IMR-90 (cell line): ENCODE measurements around the gene COL15A1. TPM values are rescaled to one million over a fixed set of nuclear protein-coding genes. Genes with fewer than 3 reads are reported as not detected.
"Not testable (repeated sequence)": the region's sequence is repeated elsewhere in the genome, so short reads cannot be mapped to it uniquely, and the experiment has no call there.

ENCODE experiments used
- ATAC-seq: fragments of 200-7000 bp; cut with Tn5 transposase; 2 replicates; pipeline ENCODE4 v1.9.1; 2020; ENCODE audit warnings: low read depth, mild to moderate bottlenecking, moderate library complexity
- BruUV-seq: library from RNA; stranded (reverse); fragments of 400-500 nt; replicated peaks from 2 replicates; lab custom pipeline; 2021; lab: Mats Ljungman, UMichigan
- CTCF ChIA-PET: fragments of 300-600 bp; formaldehyde crosslinking; extraction: SDS; loops from one replicate; lab custom pipeline; 2021; ENCODE audit warnings: antibody characterized with exemption; lab: Yijun Ruan, JAX
- POLR2A ChIA-PET: fragments of 300-600 bp; sonication (Branson Sonifier 250); formaldehyde crosslinking; loops from one replicate; lab custom pipeline; 2022; ENCODE audit warnings: antibody characterized with exemption; ENCODE audit not compliant: unreplicated experiment; lab: Charles Lee
- DNase-seq: peaks from one replicate; pipeline ENCODE4 v3.0.0; 2013
- H2AFZ ChIP-seq: replicated peaks from 2 replicates; pipeline ENCODE3; 2013; ENCODE audit warnings: low read length, mild to moderate bottlenecking; ENCODE audit not compliant: poor library complexity
- H2AK5ac ChIP-seq: 2 replicates; pipeline ENCODE4 v1.6.1; 2013; ENCODE audit warnings: low read depth, low read length, inconsistent platforms
- H2AK9ac ChIP-seq: replicated peaks from 2 replicates; pipeline ENCODE3; 2013; ENCODE audit warnings: mild to moderate bottlenecking, low read depth, low read length, moderate library complexity; ENCODE audit not compliant: poor library complexity
- H2BK120ac ChIP-seq: 2 replicates; pipeline ENCODE4 v1.6.1; 2013; ENCODE audit warnings: low read depth, low read length, inconsistent platforms
- H2BK15ac ChIP-seq: 3 replicates; pipeline ENCODE4 v1.6.1; 2013; ENCODE audit warnings: low read depth, low read length, inconsistent platforms
- H2BK20ac ChIP-seq: 2 replicates; pipeline ENCODE4 v1.6.1; 2013; ENCODE audit warnings: low read depth, mild to moderate bottlenecking, inconsistent platforms, low read length, moderate library complexity
- H2BK5ac ChIP-seq: 2 replicates; pipeline ENCODE4 v1.6.1; 2013; ENCODE audit warnings: mild to moderate bottlenecking, low read depth, low read length, inconsistent platforms; ENCODE audit not compliant: poor library complexity, severe bottlenecking
- H3K14ac ChIP-seq: replicated peaks from 2 replicates; pipeline ENCODE4 v1.6.1; 2013; ENCODE audit warnings: low read depth, low read length, inconsistent platforms
- H3K18ac ChIP-seq: 2 replicates; pipeline ENCODE4 v1.6.1; 2013; ENCODE audit warnings: low read depth, low read length, control low read depth
- H3K23ac ChIP-seq: 2 replicates; pipeline ENCODE4 v1.6.1; 2013; ENCODE audit warnings: low read depth, low read length, inconsistent platforms
- H3K27ac ChIP-seq: 2 replicates; pipeline ENCODE4 v1.5.1; 2013; ENCODE audit warnings: mild to moderate bottlenecking, control low read depth, low read length; ENCODE audit not compliant: insufficient read depth
- H3K27me3 ChIP-seq: 2 replicates; pipeline ENCODE4 v1.6.1; 2013; ENCODE audit warnings: low read length; ENCODE audit not compliant: control insufficient read depth, insufficient read depth
- H3K36me3 ChIP-seq: 2 replicates; pipeline ENCODE4 v1.6.1; 2013; ENCODE audit warnings: low read length, mixed read lengths; ENCODE audit not compliant: control insufficient read depth, insufficient read depth
- H3K4ac ChIP-seq: 2 replicates; pipeline ENCODE4 v1.6.1; 2013; ENCODE audit warnings: low read depth, low read length, inconsistent platforms
- H3K4me1 ChIP-seq: 2 replicates; pipeline ENCODE4 v1.6.1; 2013; ENCODE audit warnings: low read length, mixed read lengths; ENCODE audit not compliant: control insufficient read depth, insufficient read depth
- H3K4me2 ChIP-seq: 2 replicates; pipeline ENCODE4 v1.6.1; 2013; ENCODE audit warnings: low read depth, mild to moderate bottlenecking, control low read depth, low read length, moderate library complexity
- H3K4me3 ChIP-seq: 2 replicates; pipeline ENCODE4 v1.5.1; 2013; ENCODE audit warnings: low read depth, mild to moderate bottlenecking, control low read depth, low read length, moderate library complexity; ENCODE audit not compliant: insufficient read depth
- H3K56ac ChIP-seq: 2 replicates; pipeline ENCODE4 v1.6.1; 2013; ENCODE audit warnings: low read length, inconsistent platforms; ENCODE audit not compliant: insufficient read depth; ENCODE audit errors: extremely low read depth
- H3K79me1 ChIP-seq, 2 experiments: 2 replicates each; pipeline ENCODE4 v1.6.1; 2013; ENCODE audit warnings: low read length in 2 of 2, inconsistent platforms in 1 of 2, low read depth in 1 of 2
- H3K9ac ChIP-seq: 2 replicates; pipeline ENCODE4 v1.6.1; 2013; ENCODE audit warnings: low read depth, low read length, control low read depth
- H3K9me1 ChIP-seq: 2 replicates; pipeline ENCODE4 v1.6.1; 2013; ENCODE audit warnings: low read length, inconsistent platforms; ENCODE audit not compliant: insufficient read depth
- H3K9me3 ChIP-seq: 2 replicates; pipeline ENCODE4 v1.6.1; 2013; ENCODE audit warnings: low read length; ENCODE audit not compliant: control insufficient read depth, insufficient read depth
- H4K20me1 ChIP-seq: 2 replicates; pipeline ENCODE4 v1.6.1; 2013; ENCODE audit warnings: low read length, inconsistent platforms; ENCODE audit not compliant: insufficient read depth
- H4K5ac ChIP-seq: 2 replicates; pipeline ENCODE4 v1.6.1; 2013; ENCODE audit warnings: mild to moderate bottlenecking, low read depth, low read length, control low read depth
- H4K8ac ChIP-seq, 2 experiments: 2 replicates each; pipeline ENCODE4 v1.6.1; 2013; ENCODE audit warnings: low read depth in 2 of 2, low read length in 2 of 2, control low read depth in 1 of 2, inconsistent platforms in 1 of 2
- H4K91ac ChIP-seq: 2 replicates; pipeline ENCODE4 v1.6.1; 2013; ENCODE audit warnings: low read depth, low read length, inconsistent platforms; ENCODE audit not compliant: insufficient read depth
- RCOR1 ChIP-seq: IDR thresholded peaks from 2 replicates; pipeline ENCODE4 v1.6.1; 2012; ENCODE audit warnings: mild to moderate bottlenecking, low read length, improper control_type of control experiment; ENCODE audit not compliant: insufficient replicate concordance
- WGBS, 2 experiments: methylation state at CpG; one replicate each; pipeline versions ENCODE4 v1.1.5 to v1.1.7; 2013; ENCODE audit warnings: missing lambda C conversion rate in 2 of 2; ENCODE audit not compliant: insufficient read length in 1 of 2; ENCODE audit errors: extremely low coverage in 2 of 2; 5-methylcytosine and 5-hydroxymethylcytosine counted together
- dilution Hi-C: fragments of 300-500 bp; cut with HindIII; formaldehyde crosslinking; loops from one replicate; pipeline ENCODE4 v1.14.3; 2018; ENCODE audit warnings: low sequenced_read_pairs; ENCODE audit not compliant: unreplicated experiment
- in situ Hi-C: fragments of 300-500 bp; cut with MboI; formaldehyde crosslinking; loops from 3 replicates; pipeline ENCODE4 v1.14.3; 2019; ENCODE audit warnings: low sequenced_read_pairs, inconsistent platforms, mixed read lengths
- intact Hi-C: fragments of 100-400 bp; cut with micrococcal nuclease; formaldehyde crosslinking; loops from 2 replicates; pipeline ENCODE4 v1.10.0; 2022
- polyA plus RNA-seq, 3 experiments: library from polyadenylated mRNA; depleted of rRNA; stranded (reverse); fragments of >200 nt; gene quantifications; 2 replicates each; pipeline ENCODE4 v1.2.3, GENCODE V29; 2012; ENCODE audit warnings: low replicate concordance in 1 of 3
- total RNA-seq: library from RNA; depleted of rRNA; stranded (reverse); fragments of >200 nt; gene quantifications from 2 replicates; pipeline ENCODE4 v1.2.3, GENCODE V29; 2012
- TF ChIP-seq, protein P1 (sequence below): fragments of 150-350 bp; IDR thresholded peaks from 2 replicates; pipeline ENCODE4 v1.6.1; 2016; ENCODE audit warnings: low read depth, mild to moderate bottlenecking, low read length, moderate library complexity, borderline replicate concordance

The COL15A1 gene
- total and polyA plus RNA-seq, 2 of the 4 experiments (the other 2 are of a cell fraction) = 2.2 to 3.7 TPM

- intact Hi-C loops (no loop called here), dilution Hi-C loops (no loop called here), in situ Hi-C loops (no loop called here)
- H3K27me3 ChIP-seq = no peaks in the 10 kb centered on the region
- H3K14ac ChIP-seq = no peak overlapping the region
- peaks cover 4% of the 10 kb centered on the region; the same call in 1 of the 2 replicates for H3K9me1 ChIP-seq
- H2BK5ac ChIP-seq = no peak overlapping the region
- no peak overlapping the region for H2AK5ac ChIP-seq
- no peak overlapping the region for H2BK15ac ChIP-seq
- H3K23ac ChIP-seq = no peak overlapping the region
- no peak overlapping the region for H2BK20ac ChIP-seq
- H3K9ac ChIP-seq = no peak overlapping the region
- TF ChIP-seq, protein P1, sequence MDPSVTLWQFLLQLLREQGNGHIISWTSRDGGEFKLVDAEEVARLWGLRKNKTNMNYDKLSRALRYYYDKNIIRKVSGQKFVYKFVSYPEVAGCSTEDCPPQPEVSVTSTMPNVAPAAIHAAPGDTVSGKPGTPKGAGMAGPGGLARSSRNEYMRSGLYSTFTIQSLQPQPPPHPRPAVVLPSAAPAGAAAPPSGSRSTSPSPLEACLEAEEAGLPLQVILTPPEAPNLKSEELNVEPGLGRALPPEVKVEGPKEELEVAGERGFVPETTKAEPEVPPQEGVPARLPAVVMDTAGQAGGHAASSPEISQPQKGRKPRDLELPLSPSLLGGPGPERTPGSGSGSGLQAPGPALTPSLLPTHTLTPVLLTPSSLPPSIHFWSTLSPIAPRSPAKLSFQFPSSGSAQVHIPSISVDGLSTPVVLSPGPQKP = no peak
- no peak for TF ChIP-seq RCOR1
- no peak overlapping the region for H3K4me3 ChIP-seq
- H3K4me1 ChIP-seq = no peaks in the 10 kb centered on the region
- no TSS peak for BruUV-seq
- H2AK9ac ChIP-seq = no peak overlapping the region
- H4K91ac ChIP-seq = no peak overlapping the region
- no peak overlapping the region for H3K4me2 ChIP-seq
- ATAC-seq = no peak
- no peak overlapping the region for H2BK120ac ChIP-seq
- no peak overlapping the region for H4K5ac ChIP-seq
- no peak overlapping the region for H2AFZ ChIP-seq
- ChIA-PET POLR2A (no interaction called here), CTCF (interaction anchor here (1.2 to 1.6 kb wide), 2 partner anchors 43 to 132 kb away, joined by 4 to 5 read pairs; no protein-coding TSS in a partner anchor)
- peaks cover 7% of the 10 kb centered on the region for H3K9me3 ChIP-seq
- no peak overlapping the region for H3K56ac ChIP-seq
- H3K79me1 ChIP-seq = no peaks in the 10 kb centered on the region
- peaks cover 37% of the 10 kb centered on the region; the same call in 1 of the 2 replicates for H3K36me3 ChIP-seq
- no peak overlapping the region for H3K4ac ChIP-seq
- no peak overlapping the region for H4K8ac ChIP-seq
- no peaks in the 10 kb centered on the region for H4K20me1 ChIP-seq
- DNase-seq = no peak
- H3K27ac ChIP-seq = no peak overlapping the region
- no peak overlapping the region for H3K18ac ChIP-seq
Observed at GRCh38 chr9:99008203-99008602, 64.5 kb downstream of the COL15A1 start.

- H3K4me1 ChIP-seq, H2AK9ac ChIP-seq, H3K4ac ChIP-seq, H2BK120ac ChIP-seq, H3K4me2 ChIP-seq, H3K79me1 ChIP-seq, H4K5ac ChIP-seq, H3K14ac ChIP-seq, H2AK5ac ChIP-seq, ATAC-seq, intact Hi-C loops, dilution Hi-C loops, H3K27ac ChIP-seq, BruUV-seq, DNase-seq, H3K18ac ChIP-seq, H3K9me3 ChIP-seq, in situ Hi-C loops, H2BK15ac ChIP-seq, H4K8ac ChIP-seq, POLR2A ChIA-PET, H3K56ac ChIP-seq, H4K20me1 ChIP-seq, H3K23ac ChIP-seq, H4K91ac ChIP-seq, H3K4me3 ChIP-seq, H3K27me3 ChIP-seq, H2BK5ac ChIP-seq, H2AFZ ChIP-seq, H2BK20ac ChIP-seq, H3K9ac ChIP-seq, H3K9me1 ChIP-seq: not testable (repeated sequence)
- CTCF ChIA-PET = interaction anchor here (0.6 kb wide), 1 partner anchor 408 kb away, joined by 3 read pairs; no protein-coding TSS in a partner anchor
- 83% methylated on average over 3 of the region's 8 CpGs; no CpG with 5 or more reads in 1 of the 2 experiments for WGBS, 2 experiments
- peaks cover 18% of the 10 kb centered on the region; the same call in 1 of the 2 replicates for H3K36me3 ChIP-seq
Observed at GRCh38 chr9:99010393-99010792, 66.7 kb downstream of the COL15A1 start.
